ENCODE measurements around the gene ELMOD3.
"Not testable (repeated sequence)": the region's sequence is repeated elsewhere in the genome, so short reads cannot be mapped to it uniquely, and the experiment has no call there.

Gene ELMOD3

GRCh38 chr2:85429213-85429923 lies 74.8 kb downstream of the ELMOD3 start:
- DNase-seq, result no peak

DNA sequence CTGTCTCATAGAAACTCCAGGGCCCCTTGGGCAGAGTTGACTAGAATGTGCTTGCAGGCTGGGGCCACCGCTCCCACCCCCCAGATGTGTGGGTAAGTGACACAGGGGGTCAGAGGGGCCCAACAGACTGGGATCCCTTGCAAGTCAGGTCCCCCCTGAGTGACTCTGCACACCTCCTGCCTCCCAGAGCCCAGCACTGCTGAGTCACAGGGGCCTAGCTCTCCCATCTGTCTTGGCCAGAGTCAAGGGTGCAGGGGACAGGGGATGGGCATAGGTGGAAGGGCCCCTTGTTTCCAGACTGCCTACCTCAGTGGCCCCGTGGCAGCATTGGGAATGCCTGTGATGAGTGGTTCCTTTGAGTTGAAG lies 75.3 kb downstream of the ELMOD3 start:
- DNase-seq, result no peak

GRCh38 chr2:85430752-85431569 lies 76.4 kb downstream of the ELMOD3 start:
- no peak for DNase-seq

DNA sequence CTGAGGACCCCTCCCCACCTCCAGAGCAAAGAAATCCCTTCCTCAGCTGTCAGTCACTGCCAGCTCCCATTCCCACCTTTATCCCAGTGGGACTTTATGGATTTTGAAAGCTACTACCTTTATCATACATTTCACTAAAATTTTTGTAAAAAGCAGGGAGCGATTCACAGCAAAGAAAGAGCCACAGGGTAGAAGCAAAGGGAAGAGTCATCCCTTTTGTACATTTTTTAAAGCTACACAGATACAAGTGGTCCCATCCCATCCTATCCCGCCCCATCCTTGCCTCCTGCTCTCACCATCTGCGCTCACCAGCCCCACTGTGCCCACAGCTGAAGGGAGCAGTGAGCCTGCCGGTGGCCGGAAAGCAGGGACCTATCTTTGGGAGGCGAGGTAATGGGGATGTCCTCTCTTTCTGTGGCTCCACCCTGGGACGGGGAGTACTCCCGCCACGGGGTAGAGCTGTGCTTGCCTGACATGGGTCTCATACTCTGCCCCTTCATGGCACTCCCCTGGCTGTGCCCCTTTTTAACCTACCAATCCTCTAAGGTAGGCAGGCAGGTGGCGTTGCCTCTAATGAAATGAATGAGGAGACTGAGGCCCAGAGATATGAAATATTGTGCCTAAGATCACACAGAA lies 77.1 kb downstream of the ELMOD3 start:
- no peak for DNase-seq

GRCh38 chr2:85433511-85434089 lies 79.0 kb downstream of the ELMOD3 start:
- DNase-seq, result no peak

DNA sequence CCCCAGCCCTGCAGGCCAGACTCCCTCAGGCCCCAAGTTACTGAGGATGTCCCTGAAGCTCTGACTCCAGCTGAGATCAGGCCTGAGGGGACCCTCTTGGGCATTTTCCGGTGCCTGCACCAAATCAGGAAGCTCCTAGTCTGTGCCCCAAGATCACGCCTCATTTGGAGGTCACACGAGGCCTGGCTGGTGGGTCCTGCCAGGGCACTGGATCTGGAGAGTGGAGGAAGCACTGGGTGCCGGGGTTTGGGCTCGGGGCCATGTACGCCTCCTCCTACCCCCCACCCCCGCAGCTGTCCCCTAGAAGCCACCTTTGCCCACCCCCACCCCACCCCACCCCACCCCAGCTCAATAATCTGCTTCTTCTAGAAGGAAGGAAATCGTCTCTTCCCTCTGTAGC lies 80.1 kb downstream of the ELMOD3 start:
- no peak for DNase-seq

- DNase-seq, result no peak
Measured at GRCh38 chr2:85435220-85435958, 80.8 kb downstream of the ELMOD3 start.

- no peak for DNase-seq
Measured at GRCh38 chr2:85435981-85436835, 81.6 kb downstream of the ELMOD3 start.

- no peak for DNase-seq
Measured at GRCh38 chr2:85436836-85437487, 82.4 kb downstream of the ELMOD3 start.

- no peak for DNase-seq
Measured at GRCh38 chr2:85437488-85438200, 83.1 kb downstream of the ELMOD3 start.

GRCh38 chr2:85438201-85439024 lies 83.8 kb downstream of the ELMOD3 start:
- no peak for DNase-seq

GRCh38 chr2:85439025-85439472 lies 84.5 kb downstream of the ELMOD3 start:
- no peak for DNase-seq

DNA sequence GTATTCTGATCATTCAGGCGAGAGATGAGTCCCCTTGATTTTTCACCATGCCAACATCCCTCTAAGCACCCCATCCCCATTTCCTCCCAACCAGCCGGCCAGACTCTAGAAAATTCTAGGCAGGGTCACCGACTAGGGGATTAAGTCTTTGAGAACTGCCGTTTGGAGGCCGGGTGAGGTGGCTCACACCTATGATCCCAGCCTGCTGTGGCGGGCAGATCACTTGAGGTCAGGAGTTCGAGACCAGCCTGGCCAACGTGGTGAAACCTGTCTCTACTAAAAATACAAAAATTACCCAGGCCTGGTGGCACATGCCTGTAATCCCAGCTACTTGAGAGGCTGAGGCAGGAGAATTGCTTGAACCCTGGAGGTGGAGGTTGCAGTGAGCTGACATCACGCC lies 85.0 kb downstream of the ELMOD3 start:
- not testable (repeated sequence) for DNase-seq

- no peak for DNase-seq
Measured at GRCh38 chr2:85439986-85440385, 85.4 kb downstream of the ELMOD3 start.

DNA sequence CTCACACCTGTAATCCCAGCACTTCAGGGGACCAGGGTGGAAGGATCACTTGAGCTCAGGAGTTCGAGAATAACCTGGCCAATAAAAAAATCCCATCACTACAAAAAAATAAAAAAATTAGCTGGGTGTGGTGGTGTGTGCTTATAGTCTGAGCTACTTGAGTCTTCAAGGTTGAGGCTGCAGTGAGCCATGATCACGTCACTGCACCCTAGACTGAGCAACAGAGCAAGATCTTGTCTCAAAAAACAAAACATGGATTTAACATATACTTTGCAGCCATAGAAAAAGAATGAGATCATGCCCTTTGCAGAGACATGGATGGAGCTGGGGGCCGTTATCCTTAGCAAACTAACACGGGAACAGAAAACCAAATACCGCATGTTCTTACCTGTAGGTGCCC lies 86.2 kb downstream of the ELMOD3 start:
- DNase-seq, result no peak

Measured in NCI-H187 treated with DMSO at 0.1 percent for 48 hours (cell line).